HFFc6 (cell line): ENCODE results near the gene FAM114A2. TPM values are rescaled to one million over a fixed set of nuclear protein-coding genes. Genes with fewer than 3 reads are reported as not detected.

ENCODE experiments used
- DNase-seq: peaks from one replicate; pipeline ENCODE4 v3.0.0-alpha.2; 2018
- H3K27ac Mint-ChIP-seq: 2 replicates; pipeline ENCODE4 v1.8.0; 2020; ENCODE audit warnings: mild to moderate bottlenecking, mixed read lengths
- H3K27me3 Mint-ChIP-seq: 2 replicates; pipeline ENCODE4 v1.8.0; 2021; ENCODE audit warnings: mild to moderate bottlenecking, moderate library complexity, mixed read lengths; ENCODE audit not compliant: insufficient read depth
- H3K36me3 Mint-ChIP-seq: 2 replicates; pipeline ENCODE4 v1.8.0; 2021; ENCODE audit warnings: low read depth, mixed read lengths
- H3K4me1 Mint-ChIP-seq: 2 replicates; pipeline ENCODE4 v1.8.0; 2020; ENCODE audit warnings: low read depth, mixed read lengths
- H3K4me3 Mint-ChIP-seq: 2 replicates; pipeline ENCODE4 v1.8.0; 2020; ENCODE audit warnings: mild to moderate bottlenecking, moderate library complexity, mixed read lengths
- H3K9me3 Mint-ChIP-seq: 2 replicates; pipeline ENCODE4 v1.8.0; 2020; ENCODE audit warnings: mild to moderate bottlenecking, mixed read lengths
- total RNA-seq, 6 experiments: library from RNA; stranded (reverse); fragmentation: NEBNext Ultra II Directional; extraction: Animal tissue kit (Norgen Biotek cat#: 25700); gene quantifications; 2 replicates in 1 of 6; 3 replicates in 5 of 6; pipeline ENCODE4 v1.2.3, GENCODE V29; 2021
- TF ChIP-seq, protein P1 (sequence below): fragments of 200-600 bp; sonication (generic); IDR thresholded peaks from 2 replicates; pipeline ENCODE4 v1.5.0; 2021; ENCODE audit warnings: antibody characterized with exemption, mild to moderate bottlenecking

Gene FAM114A2
- total RNA-seq, 6 experiments from 2014 or later, result 30.3 to 35.8 (median 34.6) TPM

DNA sequence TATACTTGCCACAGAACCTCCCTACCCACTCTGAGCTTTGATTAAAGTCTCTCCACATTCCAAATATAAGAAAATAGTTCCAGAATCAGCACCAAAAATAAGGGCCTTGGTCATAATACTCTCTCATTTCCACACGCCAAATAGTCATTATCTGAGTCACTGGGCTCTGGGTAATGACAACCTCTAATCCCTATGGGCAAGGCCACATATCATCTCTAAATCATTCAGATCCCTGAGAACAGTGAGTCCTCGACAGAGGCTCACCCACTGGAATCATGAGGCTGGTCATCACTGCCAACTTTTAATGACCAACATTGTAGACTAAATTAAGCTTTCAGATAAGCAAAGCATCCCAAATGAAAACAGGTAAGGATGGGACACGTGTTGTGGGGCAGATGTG lies 28.1 kb downstream of the FAM114A2 start:
- H3K27ac Mint-ChIP-seq, result no peak overlapping the region
- H3K4me1 Mint-ChIP-seq, result peaks cover 17% of the 10 kb centered on the region
- H3K4me3 Mint-ChIP-seq, result no peak overlapping the region
- DNase-seq, result peak; percentile 10
- peaks cover 4% of the 10 kb centered on the region for H3K27me3 Mint-ChIP-seq
- no peaks in the 10 kb centered on the region for H3K9me3 Mint-ChIP-seq
- H3K36me3 Mint-ChIP-seq, result peaks cover 12% of the 10 kb centered on the region
- TF ChIP-seq, protein P1, sequence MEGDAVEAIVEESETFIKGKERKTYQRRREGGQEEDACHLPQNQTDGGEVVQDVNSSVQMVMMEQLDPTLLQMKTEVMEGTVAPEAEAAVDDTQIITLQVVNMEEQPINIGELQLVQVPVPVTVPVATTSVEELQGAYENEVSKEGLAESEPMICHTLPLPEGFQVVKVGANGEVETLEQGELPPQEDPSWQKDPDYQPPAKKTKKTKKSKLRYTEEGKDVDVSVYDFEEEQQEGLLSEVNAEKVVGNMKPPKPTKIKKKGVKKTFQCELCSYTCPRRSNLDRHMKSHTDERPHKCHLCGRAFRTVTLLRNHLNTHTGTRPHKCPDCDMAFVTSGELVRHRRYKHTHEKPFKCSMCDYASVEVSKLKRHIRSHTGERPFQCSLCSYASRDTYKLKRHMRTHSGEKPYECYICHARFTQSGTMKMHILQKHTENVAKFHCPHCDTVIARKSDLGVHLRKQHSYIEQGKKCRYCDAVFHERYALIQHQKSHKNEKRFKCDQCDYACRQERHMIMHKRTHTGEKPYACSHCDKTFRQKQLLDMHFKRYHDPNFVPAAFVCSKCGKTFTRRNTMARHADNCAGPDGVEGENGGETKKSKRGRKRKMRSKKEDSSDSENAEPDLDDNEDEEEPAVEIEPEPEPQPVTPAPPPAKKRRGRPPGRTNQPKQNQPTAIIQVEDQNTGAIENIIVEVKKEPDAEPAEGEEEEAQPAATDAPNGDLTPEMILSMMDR, result no peak

DNA sequence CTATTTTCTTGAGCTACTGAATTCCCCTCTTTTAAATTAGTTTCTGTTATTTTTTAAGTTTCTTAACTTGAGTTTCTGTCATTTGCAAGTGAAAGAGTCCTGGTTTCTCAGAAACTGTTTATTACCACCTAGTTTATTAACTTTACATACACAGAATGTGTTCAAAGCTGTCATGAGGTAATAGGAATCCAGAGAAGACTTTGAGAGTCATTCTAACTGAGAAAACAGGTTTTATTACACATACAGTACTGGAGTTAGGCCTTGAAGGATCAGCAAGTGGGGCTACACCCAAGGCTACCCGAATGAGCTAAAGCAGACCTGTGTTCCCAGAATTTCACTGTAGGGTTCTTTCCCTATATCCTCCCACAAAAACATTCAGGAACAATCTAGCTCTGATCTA lies 33.1 kb downstream of the FAM114A2 start:
- H3K9me3 Mint-ChIP-seq, result no peaks in the 10 kb centered on the region
- peaks cover 6% of the 10 kb centered on the region; the same call in 1 of the 2 replicates for H3K36me3 Mint-ChIP-seq
- TF ChIP-seq, protein P1, result no peak
- peaks cover 4% of the 10 kb centered on the region for H3K27me3 Mint-ChIP-seq
- H3K4me1 Mint-ChIP-seq, result peaks cover 5% of the 10 kb centered on the region
- no peak for DNase-seq
- H3K27ac Mint-ChIP-seq, result no peak overlapping the region
- no peak overlapping the region for H3K4me3 Mint-ChIP-seq

DNA sequence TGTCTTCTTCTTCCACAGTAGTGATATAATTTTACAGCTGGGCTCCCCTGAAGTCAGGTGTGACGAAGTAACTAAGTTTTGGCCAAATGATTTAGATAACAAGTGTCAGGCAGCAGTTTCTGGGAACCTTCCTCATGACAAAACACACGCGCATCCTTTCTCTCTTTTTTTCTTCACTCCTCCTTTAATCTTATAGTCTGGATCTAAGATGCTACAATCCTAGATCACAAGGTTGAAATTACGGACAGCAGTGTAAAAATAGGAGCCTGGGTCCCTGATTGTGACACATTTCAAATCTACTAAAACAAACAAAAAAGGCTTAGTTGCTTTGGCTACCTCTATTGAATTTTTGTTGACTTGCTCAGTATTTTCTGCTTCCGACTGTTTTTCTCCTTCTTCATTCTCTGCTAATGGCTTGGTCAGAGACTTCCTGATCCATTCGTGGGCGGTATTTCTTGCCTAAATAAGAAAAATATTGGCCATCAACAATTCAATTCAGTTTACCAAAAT lies 36.1 kb downstream of the FAM114A2 start:
- peaks cover 18% of the 10 kb centered on the region for H3K36me3 Mint-ChIP-seq
- peaks cover 5% of the 10 kb centered on the region; the same call in 1 of the 2 replicates for H3K4me1 Mint-ChIP-seq
- no peak overlapping the region for H3K27ac Mint-ChIP-seq
- DNase-seq, result no peak
- no peaks in the 10 kb centered on the region for H3K9me3 Mint-ChIP-seq
- no peak overlapping the region for H3K4me3 Mint-ChIP-seq
- peaks cover 4% of the 10 kb centered on the region for H3K27me3 Mint-ChIP-seq
- TF ChIP-seq, protein P1, result no peak

DNA sequence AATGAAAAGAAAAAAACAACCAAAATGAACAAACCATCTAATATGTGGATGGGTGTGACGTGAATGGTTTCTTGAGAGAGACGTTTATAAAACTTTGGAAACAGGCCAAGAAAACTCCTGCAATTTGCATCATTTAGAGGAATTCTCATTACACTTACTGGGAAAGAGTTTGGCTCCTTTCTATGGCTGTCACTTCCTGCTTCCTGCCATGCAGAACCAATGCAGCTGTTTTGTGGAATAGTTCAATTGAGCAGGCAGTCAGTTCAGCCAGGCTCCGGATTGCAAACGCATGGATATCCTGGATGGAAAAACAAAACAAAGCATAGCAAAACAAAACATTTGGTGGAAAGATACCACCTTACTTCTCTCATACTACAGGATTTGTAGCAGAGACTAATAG lies 36.6 kb downstream of the FAM114A2 start:
- TF ChIP-seq, protein P1, result no peak
- Mint-ChIP-seq H3K4me3 (no peak overlapping the region), H3K27me3 (peaks cover 4% of the 10 kb centered on the region), H3K4me1 (peaks cover 5% of the 10 kb centered on the region; the same call in 1 of the 2 replicates), H3K36me3 (peaks cover 23% of the 10 kb centered on the region), H3K27ac (no peak overlapping the region), H3K9me3 (no peaks in the 10 kb centered on the region)
- DNase-seq, result no peak

DNA sequence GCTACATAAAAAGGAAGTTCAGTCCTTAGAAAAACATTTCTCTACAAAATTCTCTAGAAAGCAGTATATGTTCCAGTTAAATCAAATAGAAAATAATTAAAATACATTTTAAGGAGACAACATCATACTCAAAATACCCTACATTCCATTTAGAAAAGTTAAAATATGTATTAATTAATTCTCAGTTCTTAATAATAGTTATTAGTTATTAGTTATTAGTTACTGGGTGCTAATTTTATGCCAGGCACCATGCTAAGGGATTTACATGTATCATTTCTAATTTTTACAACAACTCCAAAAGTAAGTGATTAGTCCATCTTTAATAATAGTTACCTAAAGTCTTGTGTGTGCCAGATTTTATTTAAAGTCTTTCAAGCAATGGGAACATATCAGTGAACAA lies 38.0 kb downstream of the FAM114A2 start:
- TF ChIP-seq, protein P1, result no peak
- DNase-seq, result no peak
- Mint-ChIP-seq H3K4me1 (peaks cover 5% of the 10 kb centered on the region; the same call in 1 of the 2 replicates), H3K36me3 (peaks cover 29% of the 10 kb centered on the region), H3K4me3 (no peak overlapping the region), H3K9me3 (no peaks in the 10 kb centered on the region), H3K27me3 (peaks cover 1% of the 10 kb centered on the region; the same call in 1 of the 2 replicates), H3K27ac (no peak overlapping the region)

DNA sequence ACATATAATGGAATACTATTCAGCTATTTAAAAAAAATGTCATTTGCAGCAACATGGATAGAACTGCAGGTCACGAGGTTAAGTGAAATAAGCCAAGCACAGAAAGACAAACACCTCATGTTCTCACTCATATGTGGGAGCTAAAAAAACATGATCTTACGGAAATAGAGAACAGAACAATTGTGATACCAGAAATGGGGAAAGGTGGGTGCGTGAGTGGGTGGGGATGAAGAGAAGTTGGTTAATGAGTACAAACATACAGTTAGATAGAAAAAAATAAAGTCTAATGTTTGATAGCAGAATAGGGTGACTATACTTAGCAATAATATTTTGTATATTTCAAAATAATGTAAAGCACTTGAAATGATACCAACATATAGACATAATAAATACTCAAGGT lies 38.7 kb downstream of the FAM114A2 start:
- DNase-seq, result no peak
- H3K9me3 Mint-ChIP-seq, result no peaks in the 10 kb centered on the region
- H3K4me3 Mint-ChIP-seq, result no peak overlapping the region
- peaks cover 5% of the 10 kb centered on the region; the same call in 1 of the 2 replicates for H3K4me1 Mint-ChIP-seq
- H3K27me3 Mint-ChIP-seq, result peaks cover 1% of the 10 kb centered on the region; the same call in 1 of the 2 replicates
- H3K36me3 Mint-ChIP-seq, result peaks cover 29% of the 10 kb centered on the region
- TF ChIP-seq, protein P1, result no peak
- no peak overlapping the region for H3K27ac Mint-ChIP-seq
